ENCODE measurements around the gene AKNAD1.

DNA sequence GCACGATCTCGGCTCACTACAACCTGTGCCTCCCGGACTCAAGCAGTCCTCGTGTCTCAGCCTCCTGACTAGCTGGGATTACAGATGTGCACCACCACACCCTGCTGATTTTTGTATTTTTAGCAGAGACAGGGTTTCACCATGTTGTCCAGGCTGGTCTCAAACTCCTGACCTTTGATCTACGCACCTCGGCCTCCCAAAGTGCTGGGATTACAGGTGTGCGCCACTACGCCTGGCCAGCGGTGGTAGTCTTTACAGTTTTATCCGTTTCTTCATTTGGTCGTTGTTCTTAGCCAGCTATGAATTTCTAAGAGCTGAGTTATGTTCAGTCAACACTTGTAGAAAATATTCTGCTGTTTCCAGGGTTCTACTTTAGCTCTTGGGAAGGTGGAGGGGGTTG, 53.3 kb downstream of the AKNAD1 start:
- no peak for TF ChIP-seq POLR2A (IDR thresholded peaks at IDR 0.05)
- TF ChIP-seq, protein P1, sequence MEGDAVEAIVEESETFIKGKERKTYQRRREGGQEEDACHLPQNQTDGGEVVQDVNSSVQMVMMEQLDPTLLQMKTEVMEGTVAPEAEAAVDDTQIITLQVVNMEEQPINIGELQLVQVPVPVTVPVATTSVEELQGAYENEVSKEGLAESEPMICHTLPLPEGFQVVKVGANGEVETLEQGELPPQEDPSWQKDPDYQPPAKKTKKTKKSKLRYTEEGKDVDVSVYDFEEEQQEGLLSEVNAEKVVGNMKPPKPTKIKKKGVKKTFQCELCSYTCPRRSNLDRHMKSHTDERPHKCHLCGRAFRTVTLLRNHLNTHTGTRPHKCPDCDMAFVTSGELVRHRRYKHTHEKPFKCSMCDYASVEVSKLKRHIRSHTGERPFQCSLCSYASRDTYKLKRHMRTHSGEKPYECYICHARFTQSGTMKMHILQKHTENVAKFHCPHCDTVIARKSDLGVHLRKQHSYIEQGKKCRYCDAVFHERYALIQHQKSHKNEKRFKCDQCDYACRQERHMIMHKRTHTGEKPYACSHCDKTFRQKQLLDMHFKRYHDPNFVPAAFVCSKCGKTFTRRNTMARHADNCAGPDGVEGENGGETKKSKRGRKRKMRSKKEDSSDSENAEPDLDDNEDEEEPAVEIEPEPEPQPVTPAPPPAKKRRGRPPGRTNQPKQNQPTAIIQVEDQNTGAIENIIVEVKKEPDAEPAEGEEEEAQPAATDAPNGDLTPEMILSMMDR (IDR thresholded peaks at IDR 0.05) = no peak

Data from uterus (tissue), 2 donors.